ENCODE data around the gene AKIP1.

DNA sequence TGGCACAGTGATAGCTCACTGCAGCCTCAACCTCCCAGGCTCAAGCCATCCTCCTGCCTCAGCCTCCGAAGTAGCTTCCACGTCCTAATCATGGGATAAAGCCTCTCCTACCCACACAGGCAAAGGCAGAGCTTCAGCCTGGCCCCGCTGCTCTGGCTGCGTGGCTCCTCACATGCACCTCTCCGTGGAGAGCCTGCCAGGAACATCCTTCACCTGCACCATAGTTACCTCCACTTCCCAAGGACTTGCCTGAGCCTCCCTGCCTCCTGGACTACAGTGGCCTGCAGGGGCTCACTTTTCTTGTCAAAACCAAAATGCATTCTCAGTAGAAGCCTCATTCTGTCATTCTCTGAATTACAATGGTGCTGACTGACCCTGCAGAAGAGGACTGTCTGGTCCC, 15.2 kb downstream of the AKIP1 start:
- no peak for TF ChIP-seq JUND (IDR thresholded peaks at IDR 0.05; ENCODE audit: low read depth, low read length)
- TF ChIP-seq EP300 (IDR thresholded peaks at IDR 0.05; ENCODE audit: borderline replicate concordance in 1 of 2, control insufficient read depth in 1 of 2, low read depth in 2 of 2, low read length in 2 of 2), result no peak
- no peak for TF ChIP-seq RELA (IDR thresholded peaks at IDR 0.05; ENCODE audit: borderline replicate concordance, partially characterized antibody)
